ENCODE data around the gene USP37. TPM values are rescaled to one million over a fixed set of nuclear protein-coding genes. Genes with fewer than 3 reads are reported as not detected.
A peak's percentile ranks its signal among the peaks of the same experiment; 100 is the strongest.

The USP37 gene
- total RNA-seq, 1 experiment from 2014 or later, result 23.5 TPM

GRCh38 chr2:218405086-218405745 is 162.9 kb downstream of the USP37 start:
- ChIA-PET POLR2A (no interaction called here), RAD21 (ENCODE audit: low non-redundant PET in 1 of 2, low total read pairs in 2 of 2, uncharacterized antibody in 2 of 2, unreplicated experiment in 2 of 2) (no interaction called here), CTCF (interaction anchor here (0.6 to 1.6 kb wide), 2 partner anchors 9 to 348 kb away, joined by 3 to 8 read pairs; no protein-coding TSS in a partner anchor)
- Histone ChIP-seq H3K9me3 (ENCODE audit: control insufficient read depth in 1 of 2, insufficient read depth in 1 of 2, low read depth in 1 of 2, low read length in 2 of 2) (no peaks in the 10 kb centered on the region), H3K36me3 (ENCODE audit: control insufficient read depth in 1 of 2, insufficient read depth in 2 of 2, low read length in 2 of 2) (peaks cover 17 to 18% of the 10 kb centered on the region in 2 experiments), H3K27me3 (ENCODE audit: insufficient read depth, low read length) (no peaks in the 10 kb centered on the region), H3K9ac (ENCODE audit: low read length) (peak overlapping the region; percentile 69), H3K4me2 (ENCODE audit: low read length) (peak overlapping the region; percentile 96), H3K4me1 (ENCODE audit: control insufficient read depth in 1 of 2, insufficient read depth in 2 of 2, low read length in 2 of 2) (peaks cover 25 to 33% of the 10 kb centered on the region in 2 experiments), H3K27ac (ENCODE audit: low read depth, low read length) (peak overlapping the region; percentile 90), H3K9me2 (ENCODE audit: insufficient read depth) (no peaks in the 10 kb centered on the region), H3K4me3 (replicated peaks in 1 of 2; ENCODE audit: low read depth in 1 of 2, low read length in 2 of 2) (peak overlapping the region in 1 of 2 experiments; percentile 56; a peak in 3 of 4 replicates), H3K79me2 (ENCODE audit: insufficient read depth, low read length) (peaks cover 24% of the 10 kb centered on the region), H4K20me1 (ENCODE audit: insufficient read depth) (no peaks in the 10 kb centered on the region), H2AFZ (ENCODE audit: low read depth, low read length, poor library complexity, severe bottlenecking) (no peak overlapping the region)
- ATAC-seq (peak; percentile 0; the same call in 1 of the 2 replicates), DNase-seq (ENCODE audit: low read depth, low spot score) (no peak)
- no peak for TF ChIP-seq SIN3A (IDR thresholded peaks at IDR 0.05; ENCODE audit: low read depth)
- no peak for TF ChIP-seq RAD21 (IDR thresholded peaks at IDR 0.05; ENCODE audit: low read depth)
- no peak for TF ChIP-seq EZH2phosphoT487 (IDR thresholded peaks at IDR 0.05; ENCODE audit: borderline replicate concordance)
- no peak for TF ChIP-seq SP1 (IDR thresholded peaks at IDR 0.05; ENCODE audit: low read depth)
- TF ChIP-seq FOSL1 (IDR thresholded peaks at IDR 0.05; ENCODE audit: low read depth), result no peak
- BruUV-seq (replicated peaks), result TSS peak; percentile 32
- intact Hi-C loops (cut with micrococcal nuclease), result loop anchor here (5.0 kb wide), 1 partner anchor 442 kb away; no protein-coding TSS in a partner anchor

GRCh38 chr2:218404351-218405085 is 163.6 kb downstream of the USP37 start:
- ChIA-PET CTCF (interaction anchor here (0.6 to 1.6 kb wide), 2 partner anchors 8 to 1299 kb away, joined by 6 to 8 read pairs; no protein-coding TSS in a partner anchor), RAD21 (ENCODE audit: low non-redundant PET in 1 of 2, low total read pairs in 2 of 2, uncharacterized antibody in 2 of 2, unreplicated experiment in 2 of 2) (no interaction called here), POLR2A (no interaction called here)
- Histone ChIP-seq H3K4me1 (ENCODE audit: control insufficient read depth in 1 of 2, insufficient read depth in 2 of 2, low read length in 2 of 2) (peaks cover 25 to 33% of the 10 kb centered on the region in 2 experiments), H3K4me2 (ENCODE audit: low read length) (no peak overlapping the region), H3K27me3 (ENCODE audit: insufficient read depth, low read length) (no peaks in the 10 kb centered on the region), H2AFZ (ENCODE audit: low read depth, low read length, poor library complexity, severe bottlenecking) (no peak overlapping the region), H3K27ac (ENCODE audit: low read depth, low read length) (peak overlapping the region; percentile 90), H3K4me3 (replicated peaks in 1 of 2; ENCODE audit: low read depth in 1 of 2, low read length in 2 of 2) (no peak overlapping the region), H3K79me2 (ENCODE audit: insufficient read depth, low read length) (peaks cover 28% of the 10 kb centered on the region), H3K9me2 (ENCODE audit: insufficient read depth) (no peaks in the 10 kb centered on the region), H3K9me3 (ENCODE audit: control insufficient read depth in 1 of 2, insufficient read depth in 1 of 2, low read depth in 1 of 2, low read length in 2 of 2) (no peaks in the 10 kb centered on the region), H4K20me1 (ENCODE audit: insufficient read depth) (no peaks in the 10 kb centered on the region), H3K36me3 (ENCODE audit: control insufficient read depth in 1 of 2, insufficient read depth in 2 of 2, low read length in 2 of 2) (peaks cover 17 to 18% of the 10 kb centered on the region in 2 experiments), H3K9ac (ENCODE audit: low read length) (no peak overlapping the region; the same call in 1 of the 2 replicates)
- TF ChIP-seq YY1 (IDR thresholded peaks at IDR 0.05; ENCODE audit: extremely low read depth, insufficient replicate concordance, low read depth, low read length), result no peak
- TF ChIP-seq EZH2phosphoT487 (IDR thresholded peaks at IDR 0.05; ENCODE audit: borderline replicate concordance), result no peak
- no peak for TF ChIP-seq JUND (IDR thresholded peaks at IDR 0.05)
- no peak for TF ChIP-seq CEBPB (IDR thresholded peaks at IDR 0.05; ENCODE audit: low read depth)
- TF ChIP-seq SIN3A (IDR thresholded peaks at IDR 0.05; ENCODE audit: low read depth), result no peak
- TF ChIP-seq FOSL1 (IDR thresholded peaks at IDR 0.05; ENCODE audit: low read depth), result no peak
- no peak for TF ChIP-seq MAX (IDR thresholded peaks at IDR 0.05)
- BruUV-seq (replicated peaks), result no TSS peak
- intact Hi-C loops (cut with micrococcal nuclease), result loop anchor here (5.0 kb wide), 1 partner anchor 443 kb away; no protein-coding TSS in a partner anchor
- DNase-seq (ENCODE audit: low read depth, low spot score), result no peak
- no peak for ATAC-seq

Measured in HCT116 (cell line).